ENCODE measurements around the gene INSR. TPM values are rescaled to one million over a fixed set of nuclear protein-coding genes. Genes with fewer than 3 reads are reported as not detected.
A peak's percentile ranks its signal among the peaks of the same experiment; 100 is the strongest.

The INSR gene
- total RNA-seq, 2 donors from 2014 or later: 58.7 to 62.2 TPM

DNA sequence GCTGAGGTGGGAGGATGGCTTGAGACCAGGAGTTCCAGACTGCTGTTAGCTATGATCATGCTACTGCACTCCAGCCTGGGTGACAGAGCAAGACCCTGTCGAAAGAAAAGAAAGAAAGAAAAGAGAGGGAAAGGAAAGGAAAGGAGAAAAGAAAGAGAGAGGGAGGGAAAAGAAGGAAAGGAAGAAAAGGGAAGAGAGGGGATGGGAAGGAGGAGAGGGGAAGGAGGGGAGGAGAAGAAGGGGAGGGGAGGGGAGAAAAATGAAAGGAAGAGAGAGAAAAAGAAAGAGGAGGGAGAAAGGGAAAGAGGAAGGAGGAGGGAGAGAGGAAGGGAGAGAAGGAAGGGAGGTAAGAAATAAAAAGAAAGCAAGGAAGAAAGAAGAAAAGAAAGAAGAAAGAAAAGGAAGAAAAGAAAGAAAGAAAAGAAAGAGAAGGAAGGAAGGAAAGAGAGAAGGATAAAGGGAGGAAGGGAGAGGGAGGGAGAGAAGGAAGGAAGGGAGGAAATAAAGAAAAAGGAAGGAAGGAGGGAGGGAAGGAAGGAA is 44.1 kb downstream of the INSR start:
- Histone ChIP-seq H3K4me1 (no peaks in the 10 kb centered on the region), H3K36me3 (no peaks in the 10 kb centered on the region), H3K4me3 (no peak overlapping the region), H3K27ac (no peak overlapping the region), H3K27me3 (no peaks in the 10 kb centered on the region), H3K9me3 (no peaks in the 10 kb centered on the region), H3K9ac (ENCODE audit: low read depth in 2 of 2, low read length in 2 of 2) (no peak overlapping the region)
- TF ChIP-seq, protein P1, sequence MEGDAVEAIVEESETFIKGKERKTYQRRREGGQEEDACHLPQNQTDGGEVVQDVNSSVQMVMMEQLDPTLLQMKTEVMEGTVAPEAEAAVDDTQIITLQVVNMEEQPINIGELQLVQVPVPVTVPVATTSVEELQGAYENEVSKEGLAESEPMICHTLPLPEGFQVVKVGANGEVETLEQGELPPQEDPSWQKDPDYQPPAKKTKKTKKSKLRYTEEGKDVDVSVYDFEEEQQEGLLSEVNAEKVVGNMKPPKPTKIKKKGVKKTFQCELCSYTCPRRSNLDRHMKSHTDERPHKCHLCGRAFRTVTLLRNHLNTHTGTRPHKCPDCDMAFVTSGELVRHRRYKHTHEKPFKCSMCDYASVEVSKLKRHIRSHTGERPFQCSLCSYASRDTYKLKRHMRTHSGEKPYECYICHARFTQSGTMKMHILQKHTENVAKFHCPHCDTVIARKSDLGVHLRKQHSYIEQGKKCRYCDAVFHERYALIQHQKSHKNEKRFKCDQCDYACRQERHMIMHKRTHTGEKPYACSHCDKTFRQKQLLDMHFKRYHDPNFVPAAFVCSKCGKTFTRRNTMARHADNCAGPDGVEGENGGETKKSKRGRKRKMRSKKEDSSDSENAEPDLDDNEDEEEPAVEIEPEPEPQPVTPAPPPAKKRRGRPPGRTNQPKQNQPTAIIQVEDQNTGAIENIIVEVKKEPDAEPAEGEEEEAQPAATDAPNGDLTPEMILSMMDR (IDR thresholded peaks at IDR 0.05): no peak
- intact Hi-C loops (cut with DNase I): no loop called here
- DNase-seq: no peak

GRCh38 chr19:7247155-7247554 is 47.1 kb downstream of the INSR start:
- intact Hi-C loops (cut with DNase I): no loop called here
- TF ChIP-seq, protein P1 (IDR thresholded peaks at IDR 0.05): no peak
- Histone ChIP-seq H3K4me3 (no peak overlapping the region), H3K36me3 (no peaks in the 10 kb centered on the region), H3K9ac (ENCODE audit: low read depth in 2 of 2, low read length in 2 of 2) (peak overlapping the region in 1 of 2 donors; percentile 49), H3K4me1 (no peaks in the 10 kb centered on the region), H3K27me3 (no peaks in the 10 kb centered on the region), H3K27ac (peak overlapping the region; percentile 59), H3K9me3 (no peaks in the 10 kb centered on the region)
- DNase-seq: peak; percentile 51

- DNase-seq: no peak
- Histone ChIP-seq H3K36me3 (no peaks in the 10 kb centered on the region), H3K4me3 (no peak overlapping the region), H3K27me3 (no peaks in the 10 kb centered on the region), H3K4me1 (no peaks in the 10 kb centered on the region), H3K9me3 (no peaks in the 10 kb centered on the region), H3K27ac (peak overlapping the region; percentile 59), H3K9ac (ENCODE audit: low read depth in 2 of 2, low read length in 2 of 2) (no peak overlapping the region)
- intact Hi-C loops (cut with DNase I): no loop called here
- TF ChIP-seq, protein P1 (IDR thresholded peaks at IDR 0.05): no peak
Measured at GRCh38 chr19:7246601-7247000, 47.6 kb downstream of the INSR start.

DNA sequence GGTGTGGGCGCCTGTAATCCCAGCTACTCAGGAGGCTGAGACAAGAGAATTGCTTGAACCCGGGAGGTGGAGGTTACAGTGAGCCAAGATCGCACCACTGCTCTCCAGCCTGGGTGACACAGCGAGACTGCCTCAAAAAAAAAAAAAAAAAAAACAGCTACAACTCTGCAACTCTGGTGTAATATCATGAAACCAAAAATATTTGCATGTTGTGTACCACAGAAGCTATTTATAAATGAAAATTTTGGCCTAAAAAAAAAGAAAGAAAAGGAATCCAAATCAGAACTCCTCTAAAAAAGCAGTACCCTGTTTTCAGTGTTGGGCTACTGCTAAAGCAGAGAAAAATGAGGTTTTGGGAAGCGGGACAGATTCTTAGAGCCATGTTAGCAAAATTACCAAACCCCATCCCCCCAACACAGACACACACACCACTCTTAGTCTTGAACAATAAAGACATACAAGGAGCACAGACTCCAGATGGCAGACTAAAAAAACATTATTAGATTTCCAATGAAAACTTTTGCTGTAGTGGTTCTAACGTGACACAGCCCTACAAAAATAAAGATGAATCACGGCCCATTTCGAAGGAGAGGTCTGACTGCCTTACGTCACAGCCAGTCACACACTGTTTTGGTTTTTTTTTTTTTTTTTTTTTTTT is 51.5 kb downstream of the INSR start:
- H3K27ac ChIP-seq: no peak overlapping the region
- H3K27me3 ChIP-seq: no peaks in the 10 kb centered on the region
- H3K4me1 ChIP-seq: no peaks in the 10 kb centered on the region
- no peaks in the 10 kb centered on the region for H3K9me3 ChIP-seq
- intact Hi-C loops (cut with DNase I): no loop called here
- TF ChIP-seq, protein P1 (IDR thresholded peaks at IDR 0.05): no peak
- H3K4me3 ChIP-seq: no peak overlapping the region
- DNase-seq: no peak
- no peaks in the 10 kb centered on the region for H3K36me3 ChIP-seq
- H3K9ac ChIP-seq (ENCODE audit: low read depth in 2 of 2, low read length in 2 of 2): no peak overlapping the region

DNA sequence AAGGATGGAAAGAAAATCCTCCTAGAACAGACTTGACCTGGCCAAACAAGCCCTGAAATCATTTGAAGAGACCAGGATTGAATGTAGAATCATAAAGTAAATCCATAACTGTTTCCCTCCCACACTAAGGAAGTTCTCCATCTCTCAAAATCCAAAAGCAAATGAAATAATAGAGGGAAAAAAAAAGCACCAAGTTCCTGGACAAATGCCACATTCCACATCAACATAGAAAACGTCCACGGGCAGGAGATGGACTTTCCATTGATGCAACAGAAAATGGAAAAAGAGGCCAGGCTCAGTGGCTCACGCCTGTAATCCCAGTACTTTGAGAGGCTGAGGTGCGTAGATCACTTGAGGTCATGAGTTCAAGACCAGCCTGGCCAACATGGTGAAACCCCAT is 56.2 kb downstream of the INSR start:
- Histone ChIP-seq H3K9me3 (no peaks in the 10 kb centered on the region), H3K4me3 (no peak overlapping the region), H3K4me1 (no peaks in the 10 kb centered on the region), H3K36me3 (no peaks in the 10 kb centered on the region), H3K27ac (no peak overlapping the region), H3K9ac (ENCODE audit: low read depth in 2 of 2, low read length in 2 of 2) (no peak overlapping the region), H3K27me3 (no peaks in the 10 kb centered on the region)
- no peak for DNase-seq
- intact Hi-C loops (cut with DNase I): no loop called here
- TF ChIP-seq, protein P1 (IDR thresholded peaks at IDR 0.05): no peak

Data from colonic mucosa (tissue), 4 donors.